ENCODE measurements around the gene GP5.

GP5 gene

GRCh38 chr3:194350726-194351071 lies 48.4 kb downstream of the GP5 start:
- DNase-seq (ENCODE audit: low read depth): no peak

GRCh38 chr3:194348354-194348753 lies 50.7 kb downstream of the GP5 start:
- no peak for DNase-seq (ENCODE audit: low read depth)

GRCh38 chr3:194346621-194347020 lies 52.4 kb downstream of the GP5 start:
- peak; percentile 43 for DNase-seq (ENCODE audit: low read depth)

- DNase-seq (ENCODE audit: low read depth): no peak
These were observed 53.0 kb downstream of the GP5 start for GRCh38 chr3:194346035-194346434.
